SK-N-SH treated with all-trans-retinoic acid at 6 μM for 48 hours (cell line): ENCODE measurements around the gene PEX5L.

Experiments used
- BACH2 ChIP-seq: fragments of 250-450 bp; sonication (Bioruptor Pico); IDR thresholded peaks from 2 replicates; pipeline ENCODE4 v1.9.0; 2021; ENCODE audit warnings: mild to moderate bottlenecking, borderline replicate concordance
- CSDC2 ChIP-seq: fragments of 250-450 bp; sonication (Bioruptor Pico); IDR thresholded peaks from 2 replicates; pipeline ENCODE4 v1.5.0; 2020; ENCODE audit warnings: mild to moderate bottlenecking, moderate library complexity
- ESRRG ChIP-seq: fragments of 250-450 bp; sonication (Bioruptor Pico); IDR thresholded peaks from 2 replicates; pipeline ENCODE4 v1.6.1; 2021; ENCODE audit warnings: mild to moderate bottlenecking
- GLIS3 ChIP-seq: fragments of 250-450 bp; sonication (Bioruptor Pico); IDR thresholded peaks from 2 replicates; pipeline ENCODE4 v1.5.0; 2020; ENCODE audit warnings: mild to moderate bottlenecking, moderate library complexity
- RARB ChIP-seq: fragments of 250-450 bp; sonication (Bioruptor Pico); IDR thresholded peaks from 2 replicates; pipeline ENCODE4 v1.8.0; 2021; ENCODE audit warnings: mild to moderate bottlenecking, moderate library complexity
- SNAI2 ChIP-seq: fragments of 250-450 bp; sonication (Bioruptor Pico); IDR thresholded peaks from 2 replicates; pipeline ENCODE4 v1.5.0; 2020; ENCODE audit warnings: mild to moderate bottlenecking, moderate library complexity
- ZFP30 ChIP-seq: fragments of 450-650 bp; formaldehyde crosslinking; IDR thresholded peaks from 2 replicates; pipeline ENCODE4 v1.5.0; 2022; ENCODE audit warnings: mild to moderate bottlenecking, moderate library complexity
- ZNF565 ChIP-seq: fragments of 450-650 bp; formaldehyde crosslinking; conservative IDR thresholded peaks from 2 replicates; pipeline ENCODE4 v1.5.0; 2020; ENCODE audit warnings: low read depth, mild to moderate bottlenecking, moderate library complexity
- ZNF8 ChIP-seq: fragments of 450-650 bp; formaldehyde crosslinking; IDR thresholded peaks from 2 replicates; pipeline ENCODE4 v1.5.0; 2020; ENCODE audit warnings: mild to moderate bottlenecking, moderate library complexity
- TF ChIP-seq, protein P1 (sequence below): fragments of 250-450 bp; sonication (Bioruptor Pico); IDR thresholded peaks from 2 replicates; pipeline ENCODE4 v1.8.0; 2020; ENCODE audit warnings: mild to moderate bottlenecking, moderate library complexity, borderline replicate concordance
- TF ChIP-seq, protein P2 (sequence below): fragments of 250-450 bp; sonication (Bioruptor Pico); IDR thresholded peaks from 2 replicates; pipeline ENCODE4 v1.5.1; 2020; ENCODE audit warnings: low read depth, mild to moderate bottlenecking, moderate library complexity
- TF ChIP-seq, protein P3 (sequence below): fragments of 250-450 bp; sonication (Bioruptor Pico); IDR thresholded peaks from 2 replicates; pipeline ENCODE4 v1.8.0; 2021; ENCODE audit warnings: low read depth, mild to moderate bottlenecking, moderate library complexity, borderline replicate concordance

DNA sequence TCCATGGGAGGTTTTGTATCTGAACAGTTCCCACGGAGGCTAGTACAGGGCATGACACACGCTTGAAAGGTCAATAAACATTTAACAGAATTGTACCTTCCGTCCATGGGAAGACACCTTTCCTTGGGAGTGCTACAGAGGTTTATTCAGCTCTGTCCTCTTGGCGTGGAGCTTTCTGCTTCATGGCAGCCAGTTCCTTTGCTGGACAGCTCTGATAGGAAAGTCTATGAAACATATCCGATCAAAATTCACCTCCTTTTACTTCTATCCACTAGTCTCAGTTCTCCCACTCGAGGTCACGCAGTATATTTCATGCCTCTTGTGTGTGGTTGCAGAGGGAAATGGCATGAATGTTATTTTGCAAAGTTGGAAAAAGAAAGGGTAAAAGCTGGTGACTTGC, 91.2 kb downstream of the PEX5L start:
- TF ChIP-seq RARB (CRISPR knock-in tag) (no peak), GLIS3 (CRISPR knock-in tag) (no peak), BACH2 (no peak), ZFP30 (CRISPR knock-in tag) (no peak), ZNF565 (CRISPR knock-in tag) (no peak), CSDC2 (CRISPR knock-in tag) (no peak), SNAI2 (CRISPR knock-in tag) (no peak), ZNF8 (CRISPR knock-in tag) (no peak), ESRRG (CRISPR knock-in tag) (no peak)
- TF ChIP-seq, protein P1, sequence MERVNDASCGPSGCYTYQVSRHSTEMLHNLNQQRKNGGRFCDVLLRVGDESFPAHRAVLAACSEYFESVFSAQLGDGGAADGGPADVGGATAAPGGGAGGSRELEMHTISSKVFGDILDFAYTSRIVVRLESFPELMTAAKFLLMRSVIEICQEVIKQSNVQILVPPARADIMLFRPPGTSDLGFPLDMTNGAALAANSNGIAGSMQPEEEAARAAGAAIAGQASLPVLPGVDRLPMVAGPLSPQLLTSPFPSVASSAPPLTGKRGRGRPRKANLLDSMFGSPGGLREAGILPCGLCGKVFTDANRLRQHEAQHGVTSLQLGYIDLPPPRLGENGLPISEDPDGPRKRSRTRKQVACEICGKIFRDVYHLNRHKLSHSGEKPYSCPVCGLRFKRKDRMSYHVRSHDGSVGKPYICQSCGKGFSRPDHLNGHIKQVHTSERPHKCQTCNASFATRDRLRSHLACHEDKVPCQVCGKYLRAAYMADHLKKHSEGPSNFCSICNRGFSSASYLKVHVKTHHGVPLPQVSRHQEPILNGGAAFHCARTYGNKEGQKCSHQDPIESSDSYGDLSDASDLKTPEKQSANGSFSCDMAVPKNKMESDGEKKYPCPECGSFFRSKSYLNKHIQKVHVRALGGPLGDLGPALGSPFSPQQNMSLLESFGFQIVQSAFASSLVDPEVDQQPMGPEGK = no peak
- TF ChIP-seq, protein P2, sequence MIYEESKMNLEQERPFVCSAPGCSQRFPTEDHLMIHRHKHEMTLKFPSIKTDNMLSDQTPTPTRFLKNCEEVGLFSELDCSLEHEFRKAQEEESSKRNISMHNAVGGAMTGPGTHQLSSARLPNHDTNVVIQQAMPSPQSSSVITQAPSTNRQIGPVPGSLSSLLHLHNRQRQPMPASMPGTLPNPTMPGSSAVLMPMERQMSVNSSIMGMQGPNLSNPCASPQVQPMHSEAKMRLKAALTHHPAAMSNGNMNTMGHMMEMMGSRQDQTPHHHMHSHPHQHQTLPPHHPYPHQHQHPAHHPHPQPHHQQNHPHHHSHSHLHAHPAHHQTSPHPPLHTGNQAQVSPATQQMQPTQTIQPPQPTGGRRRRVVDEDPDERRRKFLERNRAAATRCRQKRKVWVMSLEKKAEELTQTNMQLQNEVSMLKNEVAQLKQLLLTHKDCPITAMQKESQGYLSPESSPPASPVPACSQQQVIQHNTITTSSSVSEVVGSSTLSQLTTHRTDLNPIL = no peak
- TF ChIP-seq, protein P3, sequence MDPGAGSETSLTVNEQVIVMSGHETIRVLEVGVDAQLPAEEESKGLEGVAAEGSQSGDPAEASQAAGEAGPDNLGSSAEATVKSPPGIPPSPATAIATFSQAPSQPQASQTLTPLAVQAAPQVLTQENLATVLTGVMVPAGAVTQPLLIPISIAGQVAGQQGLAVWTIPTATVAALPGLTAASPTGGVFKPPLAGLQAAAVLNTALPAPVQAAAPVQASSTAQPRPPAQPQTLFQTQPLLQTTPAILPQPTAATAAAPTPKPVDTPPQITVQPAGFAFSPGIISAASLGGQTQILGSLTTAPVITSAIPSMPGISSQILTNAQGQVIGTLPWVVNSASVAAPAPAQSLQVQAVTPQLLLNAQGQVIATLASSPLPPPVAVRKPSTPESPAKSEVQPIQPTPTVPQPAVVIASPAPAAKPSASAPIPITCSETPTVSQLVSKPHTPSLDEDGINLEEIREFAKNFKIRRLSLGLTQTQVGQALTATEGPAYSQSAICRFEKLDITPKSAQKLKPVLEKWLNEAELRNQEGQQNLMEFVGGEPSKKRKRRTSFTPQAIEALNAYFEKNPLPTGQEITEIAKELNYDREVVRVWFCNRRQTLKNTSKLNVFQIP (CRISPR knock-in tag) = no peak
